Vagina (tissue), 2 donors: ENCODE measurements around the gene FEM1C.

Experiments
- CTCF ChIP-seq, 3 experiments: fragments of 450-650 bp in 2 of 3; fragments of 200-600 bp in 1 of 3; sonication (generic) in 1 of 3; IDR thresholded peaks; one replicate each; pipeline ENCODE4 v1.5.1; 2017 to 2019; ENCODE audit warnings: antibody characterized with exemption in 3 of 3, mild to moderate bottlenecking in 2 of 3, moderate library complexity in 2 of 3
- POLR2AphosphoS5 ChIP-seq, 2 donors: sonication (generic); formaldehyde crosslinking; IDR thresholded peaks; one replicate each; pipeline ENCODE4 v1.9.0; 2017; ENCODE audit warnings: antibody characterized with exemption in 2 of 2, mild to moderate bottlenecking in 2 of 2, low read depth in 1 of 2; ENCODE audit not compliant: insufficient read depth in 1 of 2

- TF ChIP-seq POLR2AphosphoS5 (IDR thresholded peaks at IDR 0.05; ENCODE audit: insufficient read depth in 1 of 2, low read depth in 1 of 2) (no peak), CTCF (IDR thresholded peaks at IDR 0.05) (no peak)
Observed at GRCh38 chr5:115568668-115569067, 24.1 kb upstream of the FEM1C start.
